Measurements from ENCODE around the gene FAM120AOS. TPM values are rescaled to one million over a fixed set of nuclear protein-coding genes. Genes with fewer than 3 reads are reported as not detected.

FAM120AOS gene
- total and polyA plus RNA-seq, 3 experiments from 2014 or later: 41.0 to 62.6 (median 42.7) TPM

DNA sequence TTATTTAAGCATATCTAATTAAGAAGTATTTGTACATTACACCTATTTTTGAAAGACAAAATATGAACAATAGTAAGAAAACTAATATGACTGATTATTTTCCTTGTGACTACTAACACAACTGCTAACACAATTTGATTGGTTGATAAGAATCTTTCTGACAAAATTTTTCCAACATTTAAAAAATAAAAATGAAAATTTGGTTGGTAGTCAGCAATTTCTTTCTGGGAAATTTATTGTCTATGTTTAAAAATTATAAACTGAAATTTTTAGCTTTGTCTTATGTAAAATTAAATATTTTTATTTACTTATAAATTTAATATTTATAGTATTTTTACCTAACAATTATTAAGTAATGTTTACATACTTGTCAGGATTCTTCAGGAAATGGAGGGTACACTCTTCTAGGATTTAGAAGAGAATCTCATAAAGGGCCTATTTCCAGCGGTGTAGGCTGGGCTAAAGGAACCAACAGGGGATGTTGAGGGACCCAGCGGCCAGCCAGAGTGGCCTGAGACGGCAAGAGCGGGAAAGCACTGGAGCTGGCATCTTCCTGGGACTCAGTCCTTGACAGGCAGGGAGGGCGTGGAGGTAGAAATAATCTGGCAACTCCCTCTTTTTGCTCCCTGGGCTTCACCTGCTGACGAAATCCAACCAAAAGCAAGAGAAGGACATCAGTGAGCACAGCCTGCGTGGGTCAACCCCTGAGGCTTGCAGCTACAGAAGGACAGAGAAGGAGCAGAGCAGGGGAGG is 16.6 kb downstream of the FAM120AOS start:
- peaks cover 0 to 9% (median 5%) of the 10 kb centered on the region in 3 donors for H3K36me3 Mint-ChIP-seq
- no peaks in the 10 kb centered on the region for H3K9me3 Mint-ChIP-seq
- no peak overlapping the region for H3K27ac ChIP-seq (ENCODE audit: low read depth, low read length)
- H3K4me1 ChIP-seq (ENCODE audit: insufficient read depth, low read length): no peaks in the 10 kb centered on the region
- no peaks in the 10 kb centered on the region for H3K27me3 Mint-ChIP-seq
- ChIA-PET CTCF (no interaction called here), POLR2A (no interaction called here)
- H3K9me3 ChIP-seq (ENCODE audit: low read length): no peaks in the 10 kb centered on the region
- H3K36me3 ChIP-seq (ENCODE audit: insufficient read depth, low read length): no peaks in the 10 kb centered on the region
- no peaks in the 10 kb centered on the region for H3K4me1 Mint-ChIP-seq
- no peak overlapping the region for H3K4me3 Mint-ChIP-seq
- no peak overlapping the region for H3K4me3 ChIP-seq (ENCODE audit: low read length)
- H3K27me3 ChIP-seq (ENCODE audit: insufficient read depth, low read length, poor library complexity, severe bottlenecking): no peaks in the 10 kb centered on the region
- DNase-seq: no peak
- no peak overlapping the region for H3K27ac Mint-ChIP-seq

GRCh38 chr9:93436218-93436617 is 17.2 kb downstream of the FAM120AOS start:
- no peak overlapping the region for H3K4me3 ChIP-seq (ENCODE audit: low read length)
- CTCF ChIA-PET: no interaction called here
- POLR2A ChIA-PET: no interaction called here

DNA sequence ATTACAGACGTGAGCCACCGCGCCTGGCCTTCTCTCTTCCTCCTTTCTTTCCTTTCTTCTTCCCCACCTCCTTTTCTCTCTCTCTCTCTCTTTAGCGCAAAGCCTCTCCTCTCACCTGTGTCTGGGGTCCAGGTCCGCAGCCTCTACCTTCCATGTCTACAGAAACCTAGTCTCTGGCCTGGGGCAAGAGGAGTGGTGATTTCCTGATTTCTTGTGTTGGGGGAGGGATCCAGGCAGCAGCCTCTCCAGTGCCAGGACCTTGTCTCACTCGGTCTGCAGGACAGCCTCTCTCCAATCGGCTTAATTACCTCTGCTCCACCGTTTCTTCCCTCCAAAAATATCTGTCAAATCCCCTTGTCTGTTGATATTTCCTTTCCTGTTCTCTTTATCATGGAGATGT is 18.0 kb downstream of the FAM120AOS start:
- Histone ChIP-seq H3K27ac (ENCODE audit: low read depth, low read length) (no peak overlapping the region), H3K9me3 (ENCODE audit: low read length) (no peaks in the 10 kb centered on the region), H3K27me3 (ENCODE audit: insufficient read depth, low read length, poor library complexity, severe bottlenecking) (no peaks in the 10 kb centered on the region), H3K4me3 (ENCODE audit: low read length) (no peak overlapping the region), H3K4me1 (ENCODE audit: insufficient read depth, low read length) (no peaks in the 10 kb centered on the region), H3K36me3 (ENCODE audit: insufficient read depth, low read length) (no peaks in the 10 kb centered on the region)
- no peaks in the 10 kb centered on the region for H3K27me3 Mint-ChIP-seq
- H3K4me1 Mint-ChIP-seq: no peaks in the 10 kb centered on the region
- H3K27ac Mint-ChIP-seq: no peak overlapping the region
- H3K4me3 Mint-ChIP-seq: no peak overlapping the region
- H3K36me3 Mint-ChIP-seq: peaks cover 0 to 9% (median 5%) of the 10 kb centered on the region in 3 donors
- ChIA-PET POLR2A (no interaction called here), CTCF (no interaction called here)
- H3K9me3 Mint-ChIP-seq: no peaks in the 10 kb centered on the region
- no peak for DNase-seq

More at GRCh38 chr9:93436218-93436617, 17.2 kb downstream of the FAM120AOS start:
- Mint-ChIP-seq H3K9me3 (no peaks in the 10 kb centered on the region), H3K4me1 (no peaks in the 10 kb centered on the region), H3K4me3 (no peak overlapping the region), H3K27ac (no peak overlapping the region), H3K27me3 (no peaks in the 10 kb centered on the region), H3K36me3 (peaks cover 0 to 9% (median 5%) of the 10 kb centered on the region in 3 donors)
- Histone ChIP-seq H3K27ac (ENCODE audit: low read depth, low read length) (no peak overlapping the region), H3K36me3 (ENCODE audit: insufficient read depth, low read length) (no peaks in the 10 kb centered on the region), H3K27me3 (ENCODE audit: insufficient read depth, low read length, poor library complexity, severe bottlenecking) (no peaks in the 10 kb centered on the region), H3K4me1 (ENCODE audit: insufficient read depth, low read length) (no peaks in the 10 kb centered on the region), H3K9me3 (ENCODE audit: low read length) (no peaks in the 10 kb centered on the region)
- DNase-seq: no peak

- H3K27me3 ChIP-seq (ENCODE audit: insufficient read depth, low read length, poor library complexity, severe bottlenecking): no peaks in the 10 kb centered on the region
- H3K36me3 ChIP-seq (ENCODE audit: insufficient read depth, low read length): no peaks in the 10 kb centered on the region
- Mint-ChIP-seq H3K36me3 (peaks cover 0 to 9% (median 5%) of the 10 kb centered on the region in 3 donors), H3K4me1 (no peaks in the 10 kb centered on the region), H3K27me3 (peaks cover 4 to 5% of the 10 kb centered on the region in 2 donors), H3K4me3 (no peak overlapping the region), H3K27ac (peak overlapping the region in 1 of 8 donors; percentile 74), H3K9me3 (no peaks in the 10 kb centered on the region)
- POLR2A ChIA-PET: no interaction called here
- H3K4me1 ChIP-seq (ENCODE audit: insufficient read depth, low read length): no peaks in the 10 kb centered on the region
- no peak for DNase-seq
- CTCF ChIA-PET: no interaction called here
- no peaks in the 10 kb centered on the region for H3K9me3 ChIP-seq (ENCODE audit: low read length)
- no peak overlapping the region for H3K27ac ChIP-seq (ENCODE audit: low read depth, low read length)
- H3K4me3 ChIP-seq (ENCODE audit: low read length): no peak overlapping the region
These were observed 19.3 kb downstream of the FAM120AOS start for GRCh38 chr9:93434056-93434455.

DNA sequence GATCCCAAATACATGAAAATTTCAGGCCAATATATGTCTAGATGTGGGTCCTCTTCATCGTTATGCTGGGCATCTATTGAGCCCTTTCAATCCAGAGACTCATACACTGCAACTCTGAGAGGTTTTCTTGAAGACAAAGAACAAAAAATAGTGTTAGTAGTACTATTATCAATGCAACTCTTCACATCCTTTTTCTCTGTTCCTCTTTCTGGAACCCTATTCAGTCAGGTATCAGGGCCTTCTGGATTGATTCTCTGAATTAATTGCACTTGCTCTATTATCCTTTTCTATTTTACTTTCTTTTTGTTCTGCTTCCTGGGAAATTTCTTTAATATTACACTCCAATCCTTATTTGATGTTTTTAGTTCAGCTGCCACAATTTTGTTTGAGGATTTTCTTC is 20.4 kb downstream of the FAM120AOS start:
- Histone ChIP-seq H3K9me3 (ENCODE audit: low read length) (no peaks in the 10 kb centered on the region), H3K27ac (ENCODE audit: low read depth, low read length) (no peak overlapping the region), H3K36me3 (ENCODE audit: insufficient read depth, low read length) (no peaks in the 10 kb centered on the region), H3K27me3 (ENCODE audit: insufficient read depth, low read length, poor library complexity, severe bottlenecking) (no peaks in the 10 kb centered on the region), H3K4me1 (ENCODE audit: insufficient read depth, low read length) (no peaks in the 10 kb centered on the region), H3K4me3 (ENCODE audit: low read length) (no peak overlapping the region)
- Mint-ChIP-seq H3K27ac (peak overlapping the region in 1 of 8 donors; percentile 69), H3K4me3 (no peak overlapping the region), H3K36me3 (peaks cover 0 to 8% (median 3%) of the 10 kb centered on the region in 3 donors), H3K4me1 (no peaks in the 10 kb centered on the region), H3K9me3 (no peaks in the 10 kb centered on the region), H3K27me3 (peaks cover 5 to 10% of the 10 kb centered on the region in 2 donors)
- DNase-seq: no peak
- ChIA-PET POLR2A (no interaction called here), CTCF (no interaction called here)

DNA sequence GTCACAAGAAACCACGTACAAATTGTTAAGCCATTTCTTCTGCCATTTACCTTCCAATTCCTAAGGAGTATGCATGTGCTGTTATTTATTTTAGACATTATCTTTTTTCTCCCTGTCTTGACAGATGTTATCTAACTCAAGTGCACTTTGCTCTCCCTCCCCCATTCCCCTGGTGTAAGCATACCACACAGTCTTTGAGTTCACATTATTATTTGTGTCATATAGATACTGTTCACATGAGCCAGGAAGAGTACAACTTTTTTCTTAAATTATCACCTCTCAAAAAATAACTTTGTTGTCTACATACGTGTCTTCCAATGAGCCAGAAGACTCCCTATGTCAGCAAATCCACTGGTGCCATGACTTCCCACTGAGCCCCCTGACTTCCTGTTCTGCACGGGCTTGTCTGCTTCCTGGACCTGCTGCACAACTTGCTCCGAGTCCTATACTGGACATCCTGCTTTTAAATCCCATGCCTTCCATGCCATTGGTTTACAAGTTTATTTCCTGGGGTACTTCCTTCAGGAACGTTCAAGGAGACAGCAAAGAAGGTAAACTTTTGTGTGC is 21.8 kb downstream of the FAM120AOS start:
- no peak overlapping the region for H3K27ac Mint-ChIP-seq
- Histone ChIP-seq H3K4me1 (ENCODE audit: insufficient read depth, low read length) (no peaks in the 10 kb centered on the region), H3K27ac (ENCODE audit: low read depth, low read length) (no peak overlapping the region), H3K9me3 (ENCODE audit: low read length) (no peaks in the 10 kb centered on the region), H3K27me3 (ENCODE audit: insufficient read depth, low read length, poor library complexity, severe bottlenecking) (no peaks in the 10 kb centered on the region), H3K36me3 (ENCODE audit: insufficient read depth, low read length) (no peaks in the 10 kb centered on the region), H3K4me3 (ENCODE audit: low read length) (no peak overlapping the region)
- H3K9me3 Mint-ChIP-seq: peaks cover 0 to 2% (median 0%) of the 10 kb centered on the region in 5 donors
- peaks cover 5 to 20% of the 10 kb centered on the region in 2 donors for H3K27me3 Mint-ChIP-seq
- no peak overlapping the region for H3K4me3 Mint-ChIP-seq
- peaks cover 0 to 3% (median 2%) of the 10 kb centered on the region in 3 donors for H3K36me3 Mint-ChIP-seq
- CTCF ChIA-PET: no interaction called here
- H3K4me1 Mint-ChIP-seq: no peaks in the 10 kb centered on the region
- POLR2A ChIA-PET: no interaction called here
- no peak for DNase-seq

GRCh38 chr9:93427655-93428379 is 25.6 kb downstream of the FAM120AOS start:
- H3K27me3 ChIP-seq (ENCODE audit: insufficient read depth, low read length, poor library complexity, severe bottlenecking): no peaks in the 10 kb centered on the region
- Mint-ChIP-seq H3K36me3 (peaks cover 0 to 2% (median 0%) of the 10 kb centered on the region in 3 donors), H3K4me1 (no peaks in the 10 kb centered on the region), H3K9me3 (peaks cover 0 to 4% (median 0%) of the 10 kb centered on the region in 5 donors), H3K27ac (no peak overlapping the region), H3K4me3 (no peak overlapping the region), H3K27me3 (peaks cover 8 to 45% of the 10 kb centered on the region in 2 donors)
- no peak overlapping the region for H3K4me3 ChIP-seq (ENCODE audit: low read length)
- H3K4me1 ChIP-seq (ENCODE audit: insufficient read depth, low read length): no peaks in the 10 kb centered on the region
- no peaks in the 10 kb centered on the region for H3K36me3 ChIP-seq (ENCODE audit: insufficient read depth, low read length)
- POLR2A ChIA-PET: no interaction called here
- CTCF ChIA-PET: no interaction called here
- H3K9me3 ChIP-seq (ENCODE audit: low read length): no peaks in the 10 kb centered on the region
- no peak for DNase-seq
- no peak overlapping the region for H3K27ac ChIP-seq (ENCODE audit: low read depth, low read length)

DNA sequence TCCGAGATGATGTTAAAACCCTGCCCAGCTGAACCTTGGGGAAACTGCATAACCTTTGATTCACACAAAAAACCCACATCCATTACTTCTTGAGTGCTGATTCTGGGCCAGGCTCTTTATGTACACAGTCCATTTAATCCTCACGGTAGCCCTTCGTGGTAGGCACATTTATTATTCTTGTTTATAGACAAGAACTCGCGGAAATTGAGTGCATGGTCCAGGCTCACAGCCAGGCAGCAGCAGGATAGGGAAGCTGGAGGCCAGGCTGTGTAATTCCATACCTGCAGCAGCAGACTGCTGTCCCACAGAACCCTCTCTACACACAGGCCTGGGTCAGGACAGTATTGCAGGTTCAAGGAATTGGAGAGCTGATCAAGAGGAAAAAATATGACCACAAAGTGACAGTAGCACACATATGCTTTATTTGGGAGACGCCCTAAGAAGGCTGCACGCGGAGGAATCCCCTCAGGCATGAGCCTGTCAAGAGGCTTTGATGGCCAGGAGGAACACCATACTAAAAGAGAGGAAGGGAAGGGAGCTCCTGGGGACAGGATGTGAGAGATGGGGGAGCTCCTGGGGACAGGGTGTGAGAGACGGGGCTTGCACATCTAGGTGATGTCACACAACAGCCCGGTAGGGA is 30.3 kb downstream of the FAM120AOS start:
- Mint-ChIP-seq H3K4me1 (no peaks in the 10 kb centered on the region), H3K4me3 (no peak overlapping the region), H3K27ac (no peak overlapping the region), H3K27me3 (peaks cover 9 to 42% of the 10 kb centered on the region in 2 donors), H3K9me3 (peaks cover 7 to 25% (median 17%) of the 10 kb centered on the region in 5 donors), H3K36me3 (peaks cover 2 to 16% (median 5%) of the 10 kb centered on the region in 3 donors)
- Histone ChIP-seq H3K27me3 (ENCODE audit: insufficient read depth, low read length, poor library complexity, severe bottlenecking) (no peaks in the 10 kb centered on the region), H3K9me3 (ENCODE audit: low read length) (peaks cover 5% of the 10 kb centered on the region), H3K4me1 (ENCODE audit: insufficient read depth, low read length) (no peaks in the 10 kb centered on the region), H3K27ac (ENCODE audit: low read depth, low read length) (no peak overlapping the region), H3K36me3 (ENCODE audit: insufficient read depth, low read length) (no peaks in the 10 kb centered on the region), H3K4me3 (ENCODE audit: low read length) (no peak overlapping the region)
- ChIA-PET CTCF (no interaction called here), POLR2A (no interaction called here)
- no peak for DNase-seq
